HepG2 (cell line): ENCODE measurements around the gene SLC12A5. TPM values are rescaled to one million over a fixed set of nuclear protein-coding genes. Genes with fewer than 3 reads are reported as not detected.

Source experiments
- AFF4 ChIP-seq: sonication (generic); formaldehyde crosslinking; IDR thresholded peaks from 2 replicates; pipeline ENCODE4 v1.4.0; 2020; ENCODE audit warnings: missing genetic modification reagents
- ESRRA ChIP-seq: sonication (generic); formaldehyde crosslinking; IDR thresholded peaks from 2 replicates; pipeline ENCODE4 v1.5.1; 2020; ENCODE audit warnings: mild to moderate bottlenecking, low read depth, missing genetic modification reagents
- FUBP1 ChIP-seq: sonication (generic); formaldehyde crosslinking; IDR thresholded peaks from 2 replicates; pipeline ENCODE4 v1.5.1; 2020; ENCODE audit warnings: missing genetic modification reagents, mild to moderate bottlenecking, borderline replicate concordance
- PHB2 ChIP-seq: fragments of 450-650 bp; IDR thresholded peaks from 2 replicates; pipeline ENCODE4 v1.6.1; 2018; ENCODE audit not compliant: partially characterized antibody
- POLR2AphosphoS2 ChIP-seq: IDR thresholded peaks from 2 replicates; pipeline ENCODE4 v1.6.1; 2011; ENCODE audit warnings: low read depth, low read length, improper control_type of control experiment
- REL ChIP-seq: sonication (generic); formaldehyde crosslinking; conservative IDR thresholded peaks from 2 replicates; pipeline ENCODE4 v1.8.0; 2022; ENCODE audit warnings: mild to moderate bottlenecking, missing genetic modification reagents, moderate library complexity
- STAG1 ChIP-seq: sonication (generic); formaldehyde crosslinking; IDR thresholded peaks from 2 replicates; pipeline ENCODE4 v1.4.0; 2020; ENCODE audit warnings: missing genetic modification reagents
- ZFX ChIP-seq: sonication (generic); formaldehyde crosslinking; IDR thresholded peaks from 2 replicates; pipeline ENCODE4 v1.4.0; 2020; ENCODE audit warnings: mild to moderate bottlenecking, low read depth, missing genetic modification reagents, moderate library complexity
- ZMYM3 ChIP-seq: sonication (generic); formaldehyde crosslinking; IDR thresholded peaks from 2 replicates; pipeline ENCODE4 v1.5.1; 2020; ENCODE audit warnings: mild to moderate bottlenecking, missing genetic modification reagents
- ZNF510 ChIP-seq: sonication (generic); formaldehyde crosslinking; IDR thresholded peaks from 2 replicates; pipeline ENCODE4 v1.4.0; 2020; ENCODE audit warnings: low read depth, mild to moderate bottlenecking, missing genetic modification reagents
- ZNF543 ChIP-seq: sonication (generic); formaldehyde crosslinking; IDR thresholded peaks from 2 replicates; pipeline ENCODE4 v1.4.0; 2020; ENCODE audit warnings: mild to moderate bottlenecking, missing genetic modification reagents
- ZNF614 ChIP-seq: IDR thresholded peaks from 2 replicates; pipeline ENCODE4 v1.6.1; 2018; ENCODE audit warnings: missing biosample characterization, missing genetic modification reagents, inconsistent platforms, borderline replicate concordance
- ZNF629 ChIP-seq: sonication (generic); formaldehyde crosslinking; conservative IDR thresholded peaks from 2 replicates; pipeline ENCODE4 v1.5.0; 2020; ENCODE audit warnings: missing genetic modification reagents
- ZNF713 ChIP-seq: sonication (generic); formaldehyde crosslinking; IDR thresholded peaks from 2 replicates; pipeline ENCODE4 v1.4.0; 2020; ENCODE audit warnings: mild to moderate bottlenecking, missing genetic modification reagents
- ZNF75D ChIP-seq: sonication (generic); formaldehyde crosslinking; IDR thresholded peaks from 2 replicates; pipeline ENCODE4 v1.8.1; 2023; ENCODE audit warnings: missing genetic modification reagents, mild to moderate bottlenecking, borderline replicate concordance
- ZNF761 ChIP-seq: sonication (generic); formaldehyde crosslinking; conservative IDR thresholded peaks from 2 replicates; pipeline ENCODE4 v1.4.0; 2020; ENCODE audit warnings: mild to moderate bottlenecking, missing genetic modification reagents
- ZNF766 ChIP-seq: sonication (generic); formaldehyde crosslinking; IDR thresholded peaks from 2 replicates; pipeline ENCODE4 v1.5.0; 2020; ENCODE audit warnings: missing genetic modification reagents, borderline replicate concordance
- polyA plus RNA-seq, 8 experiments: library from polyadenylated mRNA; depleted of rRNA in 3 of 8; stranded (reverse) in 7 of 8; unstranded in 1 of 8; fragments of >200 nt; fragmentation: Illumina TruSeq in 4 of 8; extraction: Trizol in 4 of 8; gene quantifications; 2 replicates each; pipeline versions ENCODE4 v1.2.1 to v1.2.3, GENCODE V29; 2011 to 2016; ENCODE audit warnings: low read depth in 4 of 8, missing spikeins in 1 of 8, mixed read lengths in 1 of 8; ENCODE audit not compliant: insufficient read depth in 1 of 8
- total RNA-seq, 5 experiments: library from RNA; depleted of rRNA; stranded (reverse); fragments of >200 nt; fragmentation: Illumina TruSeq; extraction: Trizol; gene quantifications; 2 replicates each; pipeline ENCODE4 v1.2.3, GENCODE V29; 2016; ENCODE audit warnings: low read depth in 1 of 5
- TF ChIP-seq, protein P1 (sequence below): sonication (generic); formaldehyde crosslinking; IDR thresholded peaks from 2 replicates; pipeline ENCODE4 v1.5.1; 2020; ENCODE audit warnings: mild to moderate bottlenecking, missing genetic modification reagents, borderline replicate concordance
- TF ChIP-seq, protein P2 (sequence below): sonication (generic); formaldehyde crosslinking; IDR thresholded peaks from 2 replicates; pipeline ENCODE4 v1.4.0; 2020; ENCODE audit warnings: missing genetic modification reagents

The SLC12A5 gene
- total and polyA plus RNA-seq, 2 of the 13 experiments (the other 11 are each of a cell fraction or from before 2014, with no cell fraction given), result 4.3 to 5.4 TPM

GRCh38 chr20:46089417-46090388 lies 60.7 kb downstream of the SLC12A5 start, which contains the start of gene NCOA5 (continued):
- TF ChIP-seq, protein P1, sequence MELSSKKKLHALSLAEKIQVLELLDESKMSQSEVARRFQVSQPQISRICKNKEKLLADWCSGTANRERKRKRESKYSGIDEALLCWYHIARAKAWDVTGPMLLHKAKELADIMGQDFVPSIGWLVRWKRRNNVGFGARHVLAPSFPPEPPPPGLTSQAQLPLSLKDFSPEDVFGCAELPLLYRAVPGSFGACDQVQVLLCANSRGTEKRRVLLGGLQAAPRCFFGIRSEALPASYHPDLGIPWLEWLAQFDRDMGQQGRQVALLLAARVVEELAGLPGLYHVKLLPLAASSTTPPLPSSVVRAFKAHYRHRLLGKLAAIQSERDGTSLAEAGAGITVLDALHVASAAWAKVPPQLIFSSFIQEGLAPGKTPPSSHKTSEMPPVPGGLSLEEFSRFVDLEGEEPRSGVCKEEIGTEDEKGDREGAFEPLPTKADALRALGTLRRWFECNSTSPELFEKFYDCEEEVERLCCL (CRISPR knock-in tag), result peak; percentile 91; the same call in 1 of the 2 replicates
- TF ChIP-seq ZNF766 (CRISPR knock-in tag) (peak; percentile 97), PHB2 (no peak), ZFX (CRISPR knock-in tag) (peak; percentile 100), ZMYM3 (no peak; the same call in 1 of the 2 replicates), AFF4 (CRISPR knock-in tag) (no peak; the same call in 1 of the 2 replicates), ZNF75D (no peak), ZNF510 (CRISPR knock-in tag) (peak; percentile 37; the same call in 1 of the 2 replicates), REL (CRISPR knock-in tag) (0 out of 2 replicates have a peak, but pooled peaks have one; percentile 85), ZNF543 (CRISPR knock-in tag) (peak; percentile 96), ZNF614 (peak; percentile 95; the same call in 1 of the 2 replicates), ESRRA (CRISPR knock-in tag) (peak; percentile 76), ZNF629 (peak; percentile 40), ZNF713 (CRISPR knock-in tag) (peak; percentile 72; the same call in 1 of the 2 replicates), STAG1 (peak; percentile 64), POLR2AphosphoS2 (peak; percentile 94), ZNF761 (CRISPR knock-in tag) (peak; percentile 96), FUBP1 (CRISPR knock-in tag) (peak; percentile 98)
- TF ChIP-seq, protein P2, sequence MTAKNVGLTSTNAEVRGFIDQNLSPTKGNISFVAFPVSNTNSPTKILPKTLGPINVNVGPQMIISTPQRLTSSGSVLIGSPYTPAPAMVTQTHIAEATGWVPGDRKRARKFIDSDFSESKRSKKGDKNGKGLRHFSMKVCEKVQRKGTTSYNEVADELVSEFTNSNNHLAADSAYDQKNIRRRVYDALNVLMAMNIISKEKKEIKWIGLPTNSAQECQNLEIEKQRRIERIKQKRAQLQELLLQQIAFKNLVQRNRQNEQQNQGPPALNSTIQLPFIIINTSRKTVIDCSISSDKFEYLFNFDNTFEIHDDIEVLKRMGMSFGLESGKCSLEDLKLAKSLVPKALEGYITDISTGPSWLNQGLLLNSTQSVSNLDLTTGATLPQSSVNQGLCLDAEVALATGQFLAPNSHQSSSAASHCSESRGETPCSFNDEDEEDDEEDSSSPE, result peak; percentile 97
